ENCODE data around the gene RMND5B. TPM values are rescaled to one million over a fixed set of nuclear protein-coding genes. Genes with fewer than 3 reads are reported as not detected.

RMND5B gene
- total RNA-seq, 2 donors from 2014 or later: 25.7 to 49.8 TPM

DNA sequence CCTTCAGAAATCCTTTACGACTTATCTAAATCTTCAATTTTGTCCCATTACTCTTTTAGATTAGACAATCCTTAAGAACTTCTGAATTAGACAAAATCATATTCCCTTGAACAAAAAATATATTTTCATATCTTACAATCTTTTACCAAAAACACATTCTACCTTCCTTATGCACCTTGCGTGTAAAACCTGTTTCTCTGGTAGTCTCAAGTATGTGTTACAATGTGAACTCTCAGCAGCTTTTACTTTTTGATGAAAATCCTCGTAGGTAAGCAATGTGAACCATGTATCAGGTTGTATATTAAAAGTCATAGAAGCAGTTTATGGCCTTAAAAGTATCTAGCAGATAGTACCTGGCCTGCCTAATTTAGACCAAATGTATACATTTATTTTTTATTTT, 43.6 kb downstream of the RMND5B start:
- intact Hi-C loops (cut with DNase I): no loop called here
- no peaks in the 10 kb centered on the region for H3K27me3 ChIP-seq
- no peak overlapping the region for H3K27ac ChIP-seq
- H3K9me3 ChIP-seq: no peaks in the 10 kb centered on the region
- no peak overlapping the region for H3K4me3 ChIP-seq
- H3K4me1 ChIP-seq: no peaks in the 10 kb centered on the region
- ATAC-seq (no peak), DNase-seq (no peak)
- 82 to 87% methylated on average over 3 of the region's 3 CpGs for WGBS, 2 donors
- no peaks in the 10 kb centered on the region for H3K36me3 ChIP-seq (replicated peaks in 1 of 2; ENCODE audit: insufficient read depth in 1 of 2, low read depth in 2 of 2)
- no peak for TF ChIP-seq POLR2A (IDR thresholded peaks at IDR 0.05)
- TF ChIP-seq, protein P1, sequence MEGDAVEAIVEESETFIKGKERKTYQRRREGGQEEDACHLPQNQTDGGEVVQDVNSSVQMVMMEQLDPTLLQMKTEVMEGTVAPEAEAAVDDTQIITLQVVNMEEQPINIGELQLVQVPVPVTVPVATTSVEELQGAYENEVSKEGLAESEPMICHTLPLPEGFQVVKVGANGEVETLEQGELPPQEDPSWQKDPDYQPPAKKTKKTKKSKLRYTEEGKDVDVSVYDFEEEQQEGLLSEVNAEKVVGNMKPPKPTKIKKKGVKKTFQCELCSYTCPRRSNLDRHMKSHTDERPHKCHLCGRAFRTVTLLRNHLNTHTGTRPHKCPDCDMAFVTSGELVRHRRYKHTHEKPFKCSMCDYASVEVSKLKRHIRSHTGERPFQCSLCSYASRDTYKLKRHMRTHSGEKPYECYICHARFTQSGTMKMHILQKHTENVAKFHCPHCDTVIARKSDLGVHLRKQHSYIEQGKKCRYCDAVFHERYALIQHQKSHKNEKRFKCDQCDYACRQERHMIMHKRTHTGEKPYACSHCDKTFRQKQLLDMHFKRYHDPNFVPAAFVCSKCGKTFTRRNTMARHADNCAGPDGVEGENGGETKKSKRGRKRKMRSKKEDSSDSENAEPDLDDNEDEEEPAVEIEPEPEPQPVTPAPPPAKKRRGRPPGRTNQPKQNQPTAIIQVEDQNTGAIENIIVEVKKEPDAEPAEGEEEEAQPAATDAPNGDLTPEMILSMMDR (IDR thresholded peaks at IDR 0.05): no peak

GRCh38 chr5:178176791-178177190, 46.0 kb downstream of the RMND5B start:
- no peaks in the 10 kb centered on the region for H3K27me3 ChIP-seq
- no peaks in the 10 kb centered on the region for H3K36me3 ChIP-seq (replicated peaks in 1 of 2; ENCODE audit: insufficient read depth in 1 of 2, low read depth in 2 of 2)
- DNase-seq (no peak), ATAC-seq (no peak)
- no peak for TF ChIP-seq POLR2A (IDR thresholded peaks at IDR 0.05)
- TF ChIP-seq, protein P1 (IDR thresholded peaks at IDR 0.05): no peak
- no peaks in the 10 kb centered on the region for H3K9me3 ChIP-seq
- H3K27ac ChIP-seq: no peak overlapping the region
- no peaks in the 10 kb centered on the region for H3K4me1 ChIP-seq
- H3K4me3 ChIP-seq: no peak overlapping the region
- intact Hi-C loops (cut with DNase I): no loop called here
- 51 to 68% methylated on average over 6 of the region's 6 CpGs for WGBS, 2 donors

- WGBS, 2 donors: 84 to 90% methylated on average over 7 to 8 of the region's 8 CpGs
- intact Hi-C loops (cut with DNase I): no loop called here
- no peaks in the 10 kb centered on the region for H3K4me1 ChIP-seq
- no peaks in the 10 kb centered on the region for H3K9me3 ChIP-seq
- TF ChIP-seq, protein P1 (IDR thresholded peaks at IDR 0.05): no peak
- TF ChIP-seq POLR2A (IDR thresholded peaks at IDR 0.05): no peak
- no peaks in the 10 kb centered on the region for H3K27me3 ChIP-seq
- no peak for DNase-seq
- ATAC-seq: no peak
- H3K27ac ChIP-seq: no peak overlapping the region
- H3K4me3 ChIP-seq: no peak overlapping the region
- H3K36me3 ChIP-seq (replicated peaks in 1 of 2; ENCODE audit: insufficient read depth in 1 of 2, low read depth in 2 of 2): no peaks in the 10 kb centered on the region
Measured at GRCh38 chr5:178177569-178177968, 46.8 kb downstream of the RMND5B start.

DNA sequence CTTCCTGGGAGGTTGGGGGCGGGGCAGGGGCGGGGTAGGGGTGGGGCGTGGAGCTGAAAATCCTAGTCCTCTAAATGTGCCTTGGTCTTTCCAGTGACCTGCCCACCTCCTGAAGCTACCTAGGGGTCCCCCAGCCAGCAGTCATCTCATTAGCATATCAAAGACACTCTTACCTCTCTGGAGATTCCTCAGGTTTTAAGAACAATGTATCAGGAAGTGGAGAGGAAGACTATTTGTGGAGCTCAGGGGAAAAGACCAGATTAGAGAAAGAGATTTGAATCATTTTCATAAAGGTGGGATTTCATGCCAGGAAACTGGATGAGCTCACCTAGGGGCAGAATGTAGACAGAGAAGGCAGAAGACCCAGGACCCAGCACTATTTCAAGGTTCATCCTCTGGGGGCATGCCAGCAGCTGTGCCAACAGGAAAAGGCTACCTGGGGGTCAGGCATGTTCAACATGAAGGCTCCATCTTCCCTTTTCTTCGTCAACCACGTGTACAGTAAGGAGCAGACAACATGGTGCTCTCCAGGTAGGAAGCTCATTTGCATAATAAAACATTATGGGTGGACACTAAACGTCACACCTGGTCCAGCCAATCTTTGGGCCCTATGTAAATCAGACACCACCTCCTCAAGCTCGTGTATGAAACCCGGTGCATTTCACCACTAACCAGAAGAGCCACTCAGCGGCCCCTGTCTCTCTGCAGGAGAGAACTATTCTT, 49.5 kb downstream of the RMND5B start:
- ATAC-seq: no peak
- no peaks in the 10 kb centered on the region for H3K4me1 ChIP-seq

More for the DNA sequence above, 49.5 kb downstream of the RMND5B start:
- H3K27ac ChIP-seq: no peak overlapping the region
- H3K27me3 ChIP-seq: no peaks in the 10 kb centered on the region
- no peak for DNase-seq
- H3K4me3 ChIP-seq: no peak overlapping the region
- H3K9me3 ChIP-seq: no peaks in the 10 kb centered on the region
- 18 to 30% methylated on average over 6 to 9 of the region's 9 CpGs for WGBS, 2 donors
- TF ChIP-seq POLR2A (IDR thresholded peaks at IDR 0.05): no peak
- TF ChIP-seq, protein P1 (IDR thresholded peaks at IDR 0.05): no peak
- intact Hi-C loops (cut with DNase I): no loop called here
- H3K36me3 ChIP-seq (replicated peaks in 1 of 2; ENCODE audit: insufficient read depth in 1 of 2, low read depth in 2 of 2): no peaks in the 10 kb centered on the region

Measured in body of pancreas (tissue), 4 donors.